ENCODE results near the gene BRWD1.

BRWD1 gene

GRCh38 chr21:39313571-39314142 is at the start of gene BRWD1:
BRWD1 (minus strand) TSS chr21:39313632; CDS start chr21:39313491, 141 bp downstream.
- peak; percentile 69 for DNase-seq (ENCODE audit: low read depth)

- DNase-seq (ENCODE audit: low read depth) = no peak
Observed at GRCh38 chr21:39362733-39363132, 49.3 kb upstream of the BRWD1 start.

GRCh38 chr21:39359382-39359781 is 46.0 kb upstream of the BRWD1 start:
- DNase-seq (ENCODE audit: low read depth) = no peak

- no peak for DNase-seq (ENCODE audit: low read depth)
Observed at GRCh38 chr21:39353295-39353694, 39.9 kb upstream of the BRWD1 start.

- no peak for DNase-seq (ENCODE audit: low read depth)
Observed at GRCh38 chr21:39350094-39351005, 36.9 kb upstream of the BRWD1 start.

- DNase-seq (ENCODE audit: low read depth) = peak; percentile 95
Observed at GRCh38 chr21:39349211-39350093, 36.0 kb upstream of the BRWD1 start.

- peak; percentile 78 for DNase-seq (ENCODE audit: low read depth)
Observed at GRCh38 chr21:39348355-39349210, 35.2 kb upstream of the BRWD1 start, which contains the start of gene HMGN1. HMGN1 (minus strand) TSS chr21:39349088; CDS start chr21:39348917, 171 bp downstream.

- no peak for DNase-seq (ENCODE audit: low read depth)
Observed at GRCh38 chr21:39348040-39348354, 34.6 kb upstream of the BRWD1 start.

GRCh38 chr21:39347537-39347936 is 34.1 kb upstream of the BRWD1 start:
- no peak for DNase-seq (ENCODE audit: low read depth)

- no peak for DNase-seq (ENCODE audit: low read depth)
Observed at GRCh38 chr21:39346671-39347331, 33.4 kb upstream of the BRWD1 start.

GRCh38 chr21:39346206-39346605 is 32.8 kb upstream of the BRWD1 start:
- no peak for DNase-seq (ENCODE audit: low read depth)

GRCh38 chr21:39345440-39345839 is 32.0 kb upstream of the BRWD1 start:
- no peak for DNase-seq (ENCODE audit: low read depth)

- DNase-seq (ENCODE audit: low read depth) = no peak
Observed at GRCh38 chr21:39344848-39345247, 31.4 kb upstream of the BRWD1 start.

- DNase-seq (ENCODE audit: low read depth) = no peak
Observed at GRCh38 chr21:39341249-39341923, 28.0 kb upstream of the BRWD1 start.

- no peak for DNase-seq (ENCODE audit: low read depth)
Observed at GRCh38 chr21:39340687-39341086, 27.3 kb upstream of the BRWD1 start.

- no peak for DNase-seq (ENCODE audit: low read depth)
Observed at GRCh38 chr21:39339231-39339630, 25.8 kb upstream of the BRWD1 start.

- no peak for DNase-seq (ENCODE audit: low read depth)
Observed at GRCh38 chr21:39336457-39337008, 23.1 kb upstream of the BRWD1 start.

- DNase-seq (ENCODE audit: low read depth) = no peak
Observed at GRCh38 chr21:39334611-39335010, 21.2 kb upstream of the BRWD1 start.

GRCh38 chr21:39332175-39332574 is 18.7 kb upstream of the BRWD1 start:
- no peak for DNase-seq (ENCODE audit: low read depth)

- DNase-seq (ENCODE audit: low read depth) = no peak
Observed at GRCh38 chr21:39330001-39330400, 16.6 kb upstream of the BRWD1 start.
